ENCODE data around the gene CORO2B. TPM values are rescaled to one million over a fixed set of nuclear protein-coding genes. Genes with fewer than 3 reads are reported as not detected.
"Not testable (repeated sequence)": the region's sequence is repeated elsewhere in the genome, so short reads cannot be mapped to it uniquely, and the experiment has no call there.

Gene CORO2B
- polyA plus RNA-seq, 3 donors = 22.2 to 25.3 (median 23.9) TPM

DNA sequence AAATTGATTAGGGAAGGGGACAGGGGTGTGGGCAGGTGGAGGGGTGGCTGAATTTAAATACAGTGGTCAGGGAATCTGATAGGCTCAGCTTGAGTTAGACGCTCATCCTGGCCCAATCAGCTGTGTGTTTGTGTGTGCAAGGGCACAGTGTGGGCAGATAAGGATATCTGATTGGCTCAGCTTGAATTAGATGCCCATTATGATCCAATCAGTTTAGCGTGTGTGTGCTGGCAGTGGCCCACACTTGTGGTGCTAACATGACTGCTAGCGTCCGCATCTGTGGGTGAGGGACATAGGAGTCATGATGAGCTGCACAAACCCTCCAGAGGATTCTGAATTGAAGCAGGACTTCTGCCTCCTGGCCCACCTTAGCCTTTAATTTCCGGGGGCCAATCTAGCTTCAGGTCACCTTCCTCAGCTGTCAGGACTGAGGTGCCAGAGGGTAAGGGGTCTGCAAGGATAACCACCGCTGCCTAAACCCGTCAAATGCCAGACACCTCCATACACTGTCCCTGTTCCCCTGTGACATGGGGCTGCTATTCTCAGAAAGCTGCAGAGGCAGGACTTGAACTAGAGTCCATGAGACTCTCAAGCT lies 97.3 kb downstream of the CORO2B start:
- no peak for DNase-seq (ENCODE audit: extremely low read depth in 1 of 11, low read depth in 9 of 11, low spot score in 4 of 11)

DNA sequence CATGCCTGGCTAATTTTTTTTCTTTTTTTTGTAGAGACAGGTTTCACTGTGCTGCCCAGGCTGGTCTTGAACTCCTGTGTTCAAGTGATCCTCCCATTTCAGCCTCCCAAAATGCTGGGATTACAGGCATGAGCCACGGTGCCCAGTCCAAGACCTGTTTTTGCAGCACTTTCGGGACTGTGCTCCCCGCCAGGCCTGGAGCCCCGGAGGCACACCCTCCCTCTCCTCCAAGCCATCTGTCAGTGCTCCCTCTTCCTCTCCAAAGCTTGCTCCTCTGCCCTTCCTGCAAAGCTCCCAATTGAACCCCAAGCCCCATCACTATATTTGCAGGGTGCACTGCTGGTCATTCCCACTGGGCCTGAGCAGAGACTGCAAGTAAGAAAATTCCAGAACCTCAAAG lies 98.1 kb downstream of the CORO2B start:
- DNase-seq (ENCODE audit: extremely low read depth in 1 of 11, low read depth in 9 of 11, low spot score in 4 of 11) = no peak

GRCh38 chr15:68677996-68678395 lies 99.2 kb downstream of the CORO2B start:
- DNase-seq (ENCODE audit: extremely low read depth in 1 of 11, low read depth in 9 of 11, low spot score in 4 of 11) = no peak

GRCh38 chr15:68678746-68679145 lies 100.0 kb downstream of the CORO2B start:
- no peak for DNase-seq (ENCODE audit: extremely low read depth in 1 of 11, low read depth in 9 of 11, low spot score in 4 of 11)

DNA sequence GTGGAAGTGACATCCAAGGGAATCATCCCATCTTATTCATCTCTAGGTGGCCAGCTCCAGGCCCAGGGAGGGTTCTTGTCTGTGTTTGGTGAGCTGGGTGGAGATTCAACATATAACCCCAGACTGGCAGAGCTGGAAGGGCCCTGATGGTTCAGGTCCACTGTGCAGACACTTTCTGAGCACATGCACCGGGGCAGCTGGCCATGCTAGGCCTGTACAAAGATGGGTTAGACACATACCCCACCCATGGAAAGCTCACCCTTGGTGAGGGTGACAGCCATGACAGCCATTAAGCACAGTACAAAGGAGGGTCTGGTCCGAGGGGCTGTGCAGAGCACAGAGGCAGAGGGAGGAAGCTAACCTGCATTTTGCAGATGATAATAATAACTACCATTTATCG lies 100.4 kb downstream of the CORO2B start:
- no peak for DNase-seq (ENCODE audit: extremely low read depth in 1 of 11, low read depth in 9 of 11, low spot score in 4 of 11)

- no peak for DNase-seq (ENCODE audit: extremely low read depth in 1 of 11, low read depth in 9 of 11, low spot score in 4 of 11)
Measured at GRCh38 chr15:68679961-68680371, 101.2 kb downstream of the CORO2B start.

DNA sequence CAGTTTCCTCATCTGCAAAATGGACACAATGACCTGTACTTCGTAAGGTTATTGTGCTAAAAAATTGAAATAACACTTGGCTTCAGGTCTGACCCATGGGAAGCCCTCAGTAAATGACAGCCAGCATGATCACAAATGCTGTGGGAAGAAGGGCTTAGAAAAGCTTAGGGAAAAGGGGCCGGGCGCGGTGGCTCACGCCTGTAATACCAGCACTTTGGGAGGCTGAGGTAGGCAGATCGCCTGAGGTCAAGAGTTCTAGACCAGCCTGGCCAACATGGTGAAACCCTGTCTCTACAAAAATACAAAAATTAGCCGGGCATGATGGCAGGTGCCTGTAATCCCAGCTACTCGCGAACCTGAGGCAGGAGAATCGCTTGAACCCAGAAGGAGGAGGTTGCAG lies 102.0 kb downstream of the CORO2B start:
- not testable (repeated sequence) for DNase-seq (ENCODE audit: extremely low read depth in 1 of 11, low read depth in 9 of 11, low spot score in 4 of 11)

- no peak for DNase-seq (ENCODE audit: extremely low read depth in 1 of 11, low read depth in 9 of 11, low spot score in 4 of 11)
Measured at GRCh38 chr15:68681836-68682235, 103.0 kb downstream of the CORO2B start.

- no peak for DNase-seq (ENCODE audit: extremely low read depth in 1 of 11, low read depth in 9 of 11, low spot score in 4 of 11)
Measured at GRCh38 chr15:68682330-68682729, 103.5 kb downstream of the CORO2B start.

DNA sequence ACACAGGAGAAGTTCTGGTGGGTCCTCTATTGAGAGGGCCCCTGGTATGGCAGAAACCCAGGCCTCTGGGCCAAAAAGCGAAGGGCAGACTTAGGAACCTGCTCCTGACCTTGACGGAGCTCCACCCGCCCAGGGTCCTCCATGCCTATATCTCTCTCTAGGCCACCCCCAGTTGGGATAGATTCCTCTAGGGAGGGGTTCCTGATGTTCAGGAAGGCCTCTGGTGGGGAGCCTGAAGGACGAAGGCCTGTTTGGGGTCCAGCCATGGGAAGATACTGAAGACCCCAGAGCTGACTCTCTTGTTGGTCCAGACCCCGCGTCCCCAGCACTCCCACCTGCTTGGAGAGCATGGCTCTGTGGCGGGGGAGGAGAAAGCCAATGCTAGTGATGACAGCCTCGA lies 104.2 kb downstream of the CORO2B start:
- DNase-seq (ENCODE audit: extremely low read depth in 1 of 11, low read depth in 9 of 11, low spot score in 4 of 11) = no peak

DNA sequence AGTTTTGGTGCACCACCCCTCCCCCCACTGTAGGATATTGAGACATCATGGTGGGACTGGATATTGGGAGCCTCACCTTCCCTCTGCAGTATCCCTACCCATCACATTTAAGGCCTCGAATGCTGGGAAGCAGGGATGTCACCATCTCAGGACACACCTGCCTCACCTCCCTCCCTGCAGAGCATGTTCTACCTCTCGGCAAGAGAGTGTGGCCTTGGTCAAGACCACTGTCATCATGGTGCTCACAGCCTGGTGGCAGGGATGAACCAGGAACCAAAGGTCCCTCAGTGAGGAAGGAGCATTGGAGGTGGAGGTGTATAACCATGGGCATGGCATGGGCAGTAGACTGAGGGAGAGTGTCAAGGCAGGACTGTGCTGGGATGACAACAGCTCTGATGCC lies 104.8 kb downstream of the CORO2B start:
- DNase-seq (ENCODE audit: extremely low read depth in 1 of 11, low read depth in 9 of 11, low spot score in 4 of 11) = no peak

- no peak for DNase-seq (ENCODE audit: extremely low read depth in 1 of 11, low read depth in 9 of 11, low spot score in 4 of 11)
Measured at GRCh38 chr15:68684476-68684875, 105.7 kb downstream of the CORO2B start.

DNA sequence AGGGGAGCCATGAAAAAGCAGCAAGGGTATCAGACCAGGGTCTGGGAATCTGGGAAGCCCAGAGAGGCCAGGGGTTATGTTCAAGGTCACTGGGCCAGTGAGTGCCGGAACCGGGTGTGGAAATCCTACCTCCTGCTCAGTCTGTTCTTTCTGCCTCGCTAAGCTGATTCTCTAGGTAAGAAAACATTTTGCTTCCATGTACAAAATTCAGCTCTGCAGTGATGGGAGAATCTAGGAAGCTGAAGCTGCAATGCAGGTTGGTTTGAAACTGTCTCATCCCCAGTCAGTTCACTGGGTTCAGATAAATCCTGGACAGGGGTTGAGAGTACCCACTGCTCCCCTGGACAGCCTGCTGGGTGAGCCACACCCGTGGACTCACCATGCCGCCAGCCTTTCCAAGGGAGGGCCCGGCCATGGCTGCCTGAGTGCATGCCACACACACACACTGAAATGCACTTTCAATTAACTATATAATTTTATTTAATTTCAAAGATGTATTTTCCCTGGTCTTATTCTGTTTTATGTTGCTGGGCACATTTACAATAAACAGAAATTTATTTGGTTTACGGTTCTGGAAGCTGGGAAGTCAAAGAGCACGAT lies 108.4 kb downstream of the CORO2B start:
- DNase-seq (ENCODE audit: extremely low read depth in 1 of 11, low read depth in 9 of 11, low spot score in 4 of 11) = no peak

- DNase-seq (ENCODE audit: extremely low read depth in 1 of 11, low read depth in 9 of 11, low spot score in 4 of 11) = no peak
Measured at GRCh38 chr15:68691705-68692104, 112.9 kb downstream of the CORO2B start.

DNA sequence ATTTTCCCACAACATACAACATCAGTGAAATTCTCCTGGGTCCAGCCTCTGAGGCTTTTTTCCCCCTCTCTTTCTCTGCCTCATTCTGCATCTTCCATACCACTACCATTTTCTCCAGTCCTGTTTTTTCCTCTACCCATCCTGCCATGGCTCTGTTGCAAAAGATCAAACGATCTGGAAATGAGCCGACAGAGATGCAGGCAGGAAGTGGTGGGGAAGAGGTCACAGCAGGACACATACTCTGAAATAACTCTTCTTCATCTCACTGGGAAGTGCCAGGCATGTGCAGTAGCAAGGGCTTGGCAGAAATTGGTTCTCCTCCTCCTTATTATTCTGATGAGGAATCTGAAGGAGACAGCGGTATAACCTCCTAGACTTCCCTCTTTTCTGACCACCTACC lies 114.3 kb downstream of the CORO2B start:
- no peak for DNase-seq (ENCODE audit: extremely low read depth in 1 of 11, low read depth in 9 of 11, low spot score in 4 of 11)

DNA sequence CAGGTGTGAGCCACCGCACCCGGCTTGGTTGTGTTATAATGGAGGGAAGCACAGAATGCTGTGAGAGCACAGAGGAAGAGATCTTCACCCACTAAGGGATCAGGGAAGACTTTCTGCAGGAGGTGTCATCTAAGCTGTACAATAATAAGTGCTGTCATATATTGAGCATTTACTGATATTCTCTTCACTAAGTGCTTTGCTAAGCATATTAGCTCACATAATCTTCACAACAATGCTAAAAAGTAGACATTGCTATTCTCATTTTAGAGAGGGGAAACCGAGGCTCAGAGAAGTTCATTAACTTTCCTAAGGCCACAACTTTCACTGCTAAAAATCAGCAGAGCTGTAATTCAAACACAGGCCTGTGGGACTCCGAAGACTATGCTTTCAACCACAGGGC lies 115.3 kb downstream of the CORO2B start:
- DNase-seq (ENCODE audit: extremely low read depth in 1 of 11, low read depth in 9 of 11, low spot score in 4 of 11) = no peak

DNA sequence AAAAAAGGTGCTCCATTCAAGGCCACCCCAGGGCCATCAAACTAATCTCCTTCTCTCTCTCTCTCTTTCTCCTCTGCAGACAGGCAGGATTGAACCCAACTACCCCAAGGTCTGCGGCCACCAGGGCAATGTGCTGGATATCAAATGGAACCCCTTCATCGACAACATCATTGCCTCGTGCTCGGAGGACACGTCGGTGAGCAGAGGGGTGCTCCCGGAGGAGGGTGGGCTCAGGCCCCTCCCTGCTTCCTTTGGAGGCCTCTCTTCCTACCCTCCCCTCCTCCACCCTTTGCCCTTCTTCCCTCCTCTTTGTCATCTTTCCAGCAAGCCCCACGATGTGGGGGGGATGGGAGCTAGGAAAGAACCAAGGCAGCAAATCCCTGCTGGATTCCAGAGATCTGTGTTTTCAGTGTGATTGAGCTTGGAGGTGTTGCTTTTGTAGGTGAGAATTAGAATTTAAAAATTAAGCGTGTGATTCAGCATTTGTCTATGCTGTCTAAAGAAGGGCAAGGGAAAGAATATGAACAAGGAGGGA lies 116.3 kb downstream of the CORO2B start:
- DNase-seq (ENCODE audit: extremely low read depth in 1 of 11, low read depth in 9 of 11, low spot score in 4 of 11) = no peak

- no peak for DNase-seq (ENCODE audit: extremely low read depth in 1 of 11, low read depth in 9 of 11, low spot score in 4 of 11)
Measured at GRCh38 chr15:68696414-68697363, 117.9 kb downstream of the CORO2B start.

- no peak for DNase-seq (ENCODE audit: extremely low read depth in 1 of 11, low read depth in 9 of 11, low spot score in 4 of 11)
Measured at GRCh38 chr15:68697711-68698690, 119.2 kb downstream of the CORO2B start.
